Upper lobe of right lung (tissue), 1 donor: ENCODE measurements around the gene CERKL. TPM values are rescaled to one million over a fixed set of nuclear protein-coding genes. Genes with fewer than 3 reads are reported as not detected.
"Not testable (repeated sequence)": the region's sequence is repeated elsewhere in the genome, so short reads cannot be mapped to it uniquely, and the experiment has no call there.

ENCODE experiments used
- ATAC-seq: fragments of 200-7000 bp; cut with Tn5 transposase; one replicate; pipeline ENCODE4 v1.9.1; 2020; ENCODE audit warnings: mild to moderate bottlenecking, moderate library complexity
- DNase-seq: peaks from one replicate; pipeline ENCODE4 v3.0.0-alpha.2; 2020
- H3K27ac ChIP-seq: fragments of 200-600 bp; one replicate; pipeline ENCODE4 v1.8.0; 2022
- H3K27me3 ChIP-seq: fragments of 200-600 bp; one replicate; pipeline ENCODE4 v1.8.0; 2022; ENCODE audit warnings: mild to moderate bottlenecking
- H3K36me3 ChIP-seq: fragments of 200-600 bp; one replicate; pipeline ENCODE4 v1.8.0; 2022
- H3K4me1 ChIP-seq: fragments of 200-600 bp; one replicate; pipeline ENCODE4 v1.8.0; 2022
- H3K4me3 ChIP-seq: fragments of 200-600 bp; one replicate; pipeline ENCODE4 v1.8.0; 2022; ENCODE audit warnings: mild to moderate bottlenecking
- H3K9me3 ChIP-seq: fragments of 200-600 bp; one replicate; pipeline ENCODE4 v1.8.0; 2022
- CTCF ChIP-seq: fragments of 200-600 bp; IDR thresholded peaks from one replicate; pipeline ENCODE4 v1.8.0; 2022; ENCODE audit warnings: antibody characterized with exemption
- intact Hi-C: fragments of 100-400 bp; cut with DNase I; formaldehyde crosslinking; loops from one replicate; pipeline ENCODE4 v1.11.0; 2022
- long read RNA-seq: library from polyadenylated mRNA; unstranded; transcript quantifications from one replicate; pipeline ENCODE4 v2.0.0, GENCODE V29; 2021
- total RNA-seq: library from RNA; stranded (reverse); fragmentation: NEBNext Ultra II Directional; extraction: Animal tissue kit (Norgen Biotek cat#: 25700); gene quantifications from one replicate; pipeline ENCODE4 v1.2.1, GENCODE V29; 2021
- donor health status: DM: no; HTN: yes; CAD: no; lungs with severe emphysema.

The CERKL gene
- total RNA-seq = 0.29 TPM
- long read RNA-seq = 0 reads

GRCh38 chr2:181656450-181657291, at the start of gene CERKL:
TSS of gene CERKL (minus strand) at chr2:181657105. CDS start at chr2:181657006, 99 bp downstream.
- Histone ChIP-seq H3K4me1 (peaks cover 18% of the 10 kb centered on the region), H3K4me3 (peak within 1 kb of the TSS; percentile 55), H3K36me3 (no peaks in the 10 kb centered on the region), H3K27me3 (peaks cover 31% of the 10 kb centered on the region), H3K9me3 (no peaks in the 10 kb centered on the region), H3K27ac (no peak within 1 kb of the TSS)
- peak; percentile 94 for ATAC-seq
- DNase-seq = peak; percentile 85
- intact Hi-C loops = no loop called here
- TF ChIP-seq CTCF = peak; percentile 9

GRCh38 chr2:181702519-181702918, 45.6 kb upstream of the CERKL start:
- ATAC-seq, DNase-seq, intact Hi-C loops, H3K27me3 ChIP-seq, H3K4me1 ChIP-seq, H3K36me3 ChIP-seq, H3K27ac ChIP-seq, H3K9me3 ChIP-seq, H3K4me3 ChIP-seq: not testable (repeated sequence)

GRCh38 chr2:181698223-181698622, 41.3 kb upstream of the CERKL start:
- H3K4me3 ChIP-seq = no peak overlapping the region
- intact Hi-C loops = no loop called here
- no peaks in the 10 kb centered on the region for H3K4me1 ChIP-seq
- no peak for TF ChIP-seq CTCF
- no peaks in the 10 kb centered on the region for H3K27me3 ChIP-seq
- no peak for DNase-seq
- no peaks in the 10 kb centered on the region for H3K36me3 ChIP-seq
- H3K9me3 ChIP-seq = no peaks in the 10 kb centered on the region
- no peak overlapping the region for H3K27ac ChIP-seq
- ATAC-seq = peak; percentile 67

GRCh38 chr2:181697571-181697970, 40.7 kb upstream of the CERKL start:
- ATAC-seq (peak; percentile 74), DNase-seq (no peak)
- Histone ChIP-seq H3K36me3 (no peaks in the 10 kb centered on the region), H3K4me3 (no peak overlapping the region), H3K9me3 (no peaks in the 10 kb centered on the region), H3K4me1 (no peaks in the 10 kb centered on the region), H3K27ac (no peak overlapping the region), H3K27me3 (no peaks in the 10 kb centered on the region)
- TF ChIP-seq CTCF = no peak
- intact Hi-C loops = no loop called here

GRCh38 chr2:181697126-181697525, 40.2 kb upstream of the CERKL start:
- no peaks in the 10 kb centered on the region for H3K36me3 ChIP-seq
- intact Hi-C loops = no loop called here
- no peak overlapping the region for H3K27ac ChIP-seq
- no peak for DNase-seq
- no peak for ATAC-seq
- no peaks in the 10 kb centered on the region for H3K4me1 ChIP-seq
- TF ChIP-seq CTCF = no peak
- no peak overlapping the region for H3K4me3 ChIP-seq
- H3K27me3 ChIP-seq = no peaks in the 10 kb centered on the region
- no peaks in the 10 kb centered on the region for H3K9me3 ChIP-seq

GRCh38 chr2:181694271-181694670, 37.4 kb upstream of the CERKL start:
- H3K36me3 ChIP-seq = no peaks in the 10 kb centered on the region
- no peak overlapping the region for H3K27ac ChIP-seq
- no peak for DNase-seq
- no peaks in the 10 kb centered on the region for H3K27me3 ChIP-seq
- ATAC-seq = no peak
- intact Hi-C loops = no loop called here
- no peak for TF ChIP-seq CTCF
- H3K9me3 ChIP-seq = no peaks in the 10 kb centered on the region
- no peaks in the 10 kb centered on the region for H3K4me1 ChIP-seq
- H3K4me3 ChIP-seq = no peak overlapping the region
